ENCODE data around the gene LMOD2. TPM values are rescaled to one million over a fixed set of nuclear protein-coding genes. Genes with fewer than 3 reads are reported as not detected.

LMOD2 gene
- total and polyA plus RNA-seq, 9 of the 15 experiments (the other 6 are each of a cell fraction or from before 2014, with no cell fraction given) = 0.04 TPM; not detected in 8

GRCh38 chr7:123622660-123623386, 32.8 kb upstream of the LMOD2 start (continued):
- 0 out of 2 replicates have a peak, but pooled peaks have one; percentile 37 for TF ChIP-seq RREB1 (CRISPR knock-in tag; IDR thresholded peaks at IDR 0.05)
- no peak for TF ChIP-seq POLR3G (IDR thresholded peaks at IDR 0.05; ENCODE audit: extremely low read depth, insufficient read length, insufficient replicate concordance)
- peak; percentile 63; the same call in 1 of the 2 replicates for TF ChIP-seq E4F1 (CRISPR knock-in tag; IDR thresholded peaks at IDR 0.05; ENCODE audit: borderline replicate concordance)
- TF ChIP-seq SRF (CRISPR knock-in tag; IDR thresholded peaks at IDR 0.05) = 0 out of 4 replicates have a peak, but pooled peaks of 1 of the 2 experiments have one; percentile 23
- peak in 1 of 2 experiments; percentile 74; a peak in 2 of 4 replicates for TF ChIP-seq FOXA3 (CRISPR knock-in tag; conservative IDR thresholded peaks at IDR 0.05 in 1 of 2, IDR thresholded peaks at IDR 0.05 in 1 of 2)
- no peak for TF ChIP-seq OTX1 (CRISPR knock-in tag; IDR thresholded peaks at IDR 0.05)
- TF ChIP-seq ZNF655 (CRISPR knock-in tag; IDR thresholded peaks at IDR 0.05) = no peak
- TF ChIP-seq CTBP1 (IDR thresholded peaks at IDR 0.05; ENCODE audit: borderline replicate concordance) = peak; percentile 28; the same call in 1 of the 2 replicates
- TF ChIP-seq E2F6 (IDR thresholded peaks at IDR 0.05; ENCODE audit: borderline replicate concordance in 1 of 2, extremely low read depth in 1 of 2, insufficient read depth in 1 of 2, insufficient read length in 1 of 2, low read depth in 1 of 2, low read length in 1 of 2, poor library complexity in 1 of 2, severe bottlenecking in 1 of 2) = no peak
- peak; percentile 78 for TF ChIP-seq ETV1 (tag; conservative IDR thresholded peaks at IDR 0.05; ENCODE audit: low read depth)
- TF ChIP-seq STAT6 (CRISPR knock-in tag; IDR thresholded peaks at IDR 0.05) = no peak
